ENCODE results near the gene ZNF3.

- TF ChIP-seq CTCF (IDR thresholded peaks at IDR 0.05) (no peak), POLR2A (IDR thresholded peaks at IDR 0.05) (no peak)
These were observed 17.9 kb upstream of the ZNF3 start for GRCh38 chr7:100099452-100099851.
